ENCODE results near the gene CTDSPL.
A peak's percentile ranks its signal among the peaks of the same experiment; 100 is the strongest.

The CTDSPL gene

DNA sequence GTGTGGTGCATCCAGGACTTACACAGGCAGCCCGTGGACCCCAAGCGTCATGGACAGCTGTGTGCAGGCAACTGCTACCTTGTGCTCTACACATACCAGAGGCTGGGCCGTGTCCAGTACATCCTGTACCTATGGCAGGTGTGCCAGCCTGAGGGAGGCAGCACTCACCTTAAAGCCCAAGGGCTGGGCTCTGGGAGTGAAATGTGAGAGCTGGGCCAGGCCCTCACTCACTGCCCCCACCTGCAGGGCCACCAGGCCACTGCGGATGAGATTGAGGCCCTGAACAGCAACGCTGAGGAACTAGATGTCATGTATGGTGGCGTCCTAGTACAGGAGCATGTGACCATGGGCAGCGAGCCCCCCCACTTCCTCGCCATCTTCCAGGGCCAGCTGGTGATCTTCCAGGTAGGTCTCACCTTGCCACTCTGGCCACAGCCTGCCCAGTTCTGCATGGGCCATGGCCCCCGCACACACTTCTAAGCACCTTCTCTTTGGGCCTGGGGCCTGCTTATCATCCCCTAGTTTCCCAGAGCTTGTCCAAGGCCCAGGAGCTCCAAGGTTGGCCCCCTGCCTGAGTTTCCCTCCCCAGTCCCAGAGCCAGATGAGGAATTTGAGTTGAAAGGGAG lies 139.9 kb downstream of the CTDSPL start:
- no peak overlapping the region for H3K4me3 ChIP-seq (ENCODE audit: low read length)
- TF ChIP-seq, protein P1, sequence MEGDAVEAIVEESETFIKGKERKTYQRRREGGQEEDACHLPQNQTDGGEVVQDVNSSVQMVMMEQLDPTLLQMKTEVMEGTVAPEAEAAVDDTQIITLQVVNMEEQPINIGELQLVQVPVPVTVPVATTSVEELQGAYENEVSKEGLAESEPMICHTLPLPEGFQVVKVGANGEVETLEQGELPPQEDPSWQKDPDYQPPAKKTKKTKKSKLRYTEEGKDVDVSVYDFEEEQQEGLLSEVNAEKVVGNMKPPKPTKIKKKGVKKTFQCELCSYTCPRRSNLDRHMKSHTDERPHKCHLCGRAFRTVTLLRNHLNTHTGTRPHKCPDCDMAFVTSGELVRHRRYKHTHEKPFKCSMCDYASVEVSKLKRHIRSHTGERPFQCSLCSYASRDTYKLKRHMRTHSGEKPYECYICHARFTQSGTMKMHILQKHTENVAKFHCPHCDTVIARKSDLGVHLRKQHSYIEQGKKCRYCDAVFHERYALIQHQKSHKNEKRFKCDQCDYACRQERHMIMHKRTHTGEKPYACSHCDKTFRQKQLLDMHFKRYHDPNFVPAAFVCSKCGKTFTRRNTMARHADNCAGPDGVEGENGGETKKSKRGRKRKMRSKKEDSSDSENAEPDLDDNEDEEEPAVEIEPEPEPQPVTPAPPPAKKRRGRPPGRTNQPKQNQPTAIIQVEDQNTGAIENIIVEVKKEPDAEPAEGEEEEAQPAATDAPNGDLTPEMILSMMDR (IDR thresholded peaks at IDR 0.05; ENCODE audit: insufficient read depth, low read depth, low read length, missing control alignments): peak; percentile 21
- DNase-seq (ENCODE audit: low read depth): no peak

DNA sequence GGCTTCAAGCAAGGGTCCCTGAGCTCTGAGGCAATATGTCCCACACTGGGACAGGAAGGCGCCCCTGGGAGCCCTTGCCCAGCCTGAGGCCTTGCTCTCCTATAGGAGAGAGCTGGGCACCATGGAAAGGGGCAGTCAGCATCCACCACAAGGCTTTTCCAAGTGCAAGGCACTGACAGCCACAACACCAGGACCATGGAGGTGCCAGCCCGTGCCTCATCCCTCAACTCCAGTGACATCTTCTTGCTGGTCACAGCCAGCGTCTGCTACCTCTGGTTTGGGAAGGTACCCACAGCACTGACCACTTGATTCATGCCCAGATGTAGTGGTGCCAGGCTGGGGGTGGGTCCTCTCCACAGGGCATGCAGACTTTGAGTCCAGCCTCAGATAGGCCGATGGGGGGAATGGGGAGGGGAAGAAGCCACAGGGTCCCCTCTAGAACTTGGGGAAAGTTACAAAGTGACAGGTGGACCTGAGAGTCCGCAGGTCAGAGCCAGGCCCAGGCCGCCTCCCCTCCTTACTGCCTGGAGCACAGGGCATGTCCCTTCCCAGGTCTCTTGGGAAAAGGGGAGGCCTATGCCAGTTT lies 140.7 kb downstream of the CTDSPL start:
- TF ChIP-seq, protein P1 (IDR thresholded peaks at IDR 0.05; ENCODE audit: insufficient read depth, low read depth, low read length, missing control alignments): no peak
- no peak for DNase-seq (ENCODE audit: low read depth)
- no peak overlapping the region for H3K4me3 ChIP-seq (ENCODE audit: low read length)

DNA sequence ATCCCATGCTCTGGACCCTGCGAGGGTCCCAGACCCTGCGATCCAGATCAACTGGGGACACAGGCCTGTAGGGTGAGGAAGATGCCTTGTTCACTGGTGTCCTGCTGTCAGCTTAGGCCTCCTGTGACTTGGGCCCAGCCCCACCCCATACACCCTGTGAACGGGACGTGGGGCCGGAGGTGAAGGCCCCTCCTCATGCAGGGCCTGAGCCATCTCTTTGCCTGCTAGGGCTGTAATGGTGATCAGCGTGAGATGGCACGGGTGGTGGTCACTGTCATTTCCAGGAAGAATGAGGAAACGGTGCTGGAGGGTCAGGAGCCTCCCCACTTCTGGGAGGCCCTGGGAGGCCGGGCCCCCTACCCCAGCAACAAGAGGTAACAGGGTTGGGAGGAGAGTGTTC lies 141.3 kb downstream of the CTDSPL start:
- DNase-seq (ENCODE audit: low read depth): no peak
- no peak overlapping the region for H3K4me3 ChIP-seq (ENCODE audit: low read length)
- TF ChIP-seq, protein P1 (IDR thresholded peaks at IDR 0.05; ENCODE audit: insufficient read depth, low read depth, low read length, missing control alignments): no peak

DNA sequence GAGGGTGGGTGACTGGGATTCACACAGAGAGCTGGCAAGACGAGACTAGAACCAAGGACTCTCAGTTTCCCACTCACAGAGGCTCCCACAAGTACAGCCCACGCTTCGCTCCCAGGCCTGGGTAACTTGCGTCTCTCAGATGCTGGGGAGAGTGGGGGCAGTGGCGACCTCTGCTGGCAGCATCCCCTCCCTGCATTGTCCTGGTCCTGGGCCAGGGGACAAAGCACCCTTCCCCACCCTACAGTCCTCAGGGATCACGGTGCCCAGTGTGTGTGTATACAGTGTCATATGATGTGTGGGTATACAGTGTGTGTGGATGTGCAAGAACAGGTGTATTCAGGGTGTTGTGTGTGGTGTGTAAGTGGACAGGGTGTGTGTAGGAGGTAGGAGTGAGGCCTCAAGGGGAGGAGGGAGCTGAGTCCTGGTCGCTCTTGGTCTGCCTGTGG lies 141.7 kb downstream of the CTDSPL start:
- H3K4me3 ChIP-seq (ENCODE audit: low read length): no peak overlapping the region
- TF ChIP-seq, protein P1 (IDR thresholded peaks at IDR 0.05; ENCODE audit: insufficient read depth, low read depth, low read length, missing control alignments): peak; percentile 92

DNA sequence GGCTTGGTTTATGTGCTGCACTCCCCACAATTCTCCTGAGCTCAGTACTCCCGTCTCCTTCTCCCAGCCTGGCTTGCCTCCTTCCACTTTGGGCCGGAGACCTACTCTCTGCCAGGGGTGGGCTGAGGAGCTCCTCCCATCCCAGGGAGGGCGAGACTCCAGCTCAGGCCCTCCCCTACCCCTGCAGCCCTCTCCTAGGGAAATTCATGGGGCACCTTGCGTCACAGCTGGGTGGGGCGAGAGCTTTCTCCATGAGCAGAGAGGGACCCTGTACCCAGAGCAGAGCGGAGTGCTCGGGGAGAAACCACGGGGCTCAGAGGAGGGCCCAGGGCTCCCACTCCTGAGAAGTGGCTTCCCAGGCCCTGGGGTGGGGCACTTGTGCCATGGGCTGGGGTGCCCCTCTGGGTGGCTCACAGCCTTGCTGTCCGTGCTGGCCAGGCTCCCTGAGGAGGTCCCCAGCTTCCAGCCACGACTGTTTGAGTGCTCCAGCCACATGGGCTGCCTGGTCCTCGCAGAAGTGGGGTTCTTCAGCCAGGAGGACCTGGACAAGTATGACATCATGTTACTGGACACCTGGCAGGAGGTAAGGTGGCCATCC lies 142.2 kb downstream of the CTDSPL start:
- TF ChIP-seq, protein P1 (IDR thresholded peaks at IDR 0.05; ENCODE audit: insufficient read depth, low read depth, low read length, missing control alignments): no peak
- no peak overlapping the region for H3K4me3 ChIP-seq (ENCODE audit: low read length)
- no peak for DNase-seq (ENCODE audit: low read depth)

More for the DNA sequence above, 141.7 kb downstream of the CTDSPL start:
- DNase-seq (ENCODE audit: low read depth): peak; percentile 50

DNA sequence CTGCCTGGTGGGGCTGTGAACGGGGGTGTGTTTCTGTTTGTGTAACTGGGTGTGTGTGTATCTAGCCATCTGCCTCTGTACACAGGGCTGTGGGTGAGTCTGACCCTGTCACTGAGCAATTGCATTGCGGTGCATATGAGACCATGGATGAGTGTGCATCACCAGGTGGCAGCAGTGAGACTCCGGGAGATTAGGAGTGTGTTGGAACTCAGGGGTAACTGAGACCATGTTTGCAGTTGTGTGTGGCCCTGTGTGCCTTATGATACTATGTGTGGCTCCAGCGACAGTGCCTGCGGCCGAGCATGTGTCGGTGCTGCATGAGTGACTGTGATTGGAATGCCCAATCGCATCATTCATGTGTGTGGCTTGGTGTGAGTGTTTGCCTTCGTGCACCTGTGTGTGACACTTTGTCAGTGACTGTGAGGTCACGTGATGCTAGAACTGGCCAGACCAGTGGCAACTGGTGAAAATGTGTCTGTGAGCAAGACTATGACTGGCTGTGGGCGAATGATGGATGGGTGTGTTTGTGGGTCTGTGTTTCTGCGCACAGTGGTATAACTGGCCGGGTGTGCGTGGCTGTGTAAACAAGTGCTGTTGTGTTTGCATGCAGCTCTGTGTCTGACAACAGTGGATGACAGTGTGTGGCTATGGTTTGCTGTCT lies 142.9 kb downstream of the CTDSPL start:
- no peak overlapping the region for H3K4me3 ChIP-seq (ENCODE audit: low read length)
- peak; percentile 80 for DNase-seq (ENCODE audit: low read depth)
- TF ChIP-seq, protein P1 (IDR thresholded peaks at IDR 0.05; ENCODE audit: insufficient read depth, low read depth, low read length, missing control alignments): peak; percentile 89
